Breast epithelium (tissue), 4 donors: ENCODE results near the gene COL23A1. TPM values are rescaled to one million over a fixed set of nuclear protein-coding genes. Genes with fewer than 3 reads are reported as not detected.

Source experiments
- DNase-seq, 2 donors: peaks; one replicate each; pipeline ENCODE4 v3.0.0-alpha.2; 2019; ENCODE audit warnings: low spot score in 2 of 2
- H3K27ac ChIP-seq, 2 donors: fragments of 200-600 bp; sonication (generic) in 1 of 2; one replicate each; pipeline ENCODE4 v1.5.1; 2016 to 2019; ENCODE audit warnings: mild to moderate bottlenecking in 1 of 2
- H3K27me3 ChIP-seq, 2 donors: fragments of 200-600 bp; sonication (generic) in 1 of 2; one replicate each; pipeline versions ENCODE4 v1.5.1 to v1.6.0; 2017 to 2019; ENCODE audit warnings: control low read depth in 1 of 2, mild to moderate bottlenecking in 1 of 2
- H3K36me3 ChIP-seq: fragments of 200-600 bp; one replicate; pipeline ENCODE4 v1.5.1; 2019
- H3K4me1 ChIP-seq, 2 donors: fragments of 200-600 bp; sonication (generic); one replicate each; pipeline ENCODE4 v1.5.1; 2016 to 2019; ENCODE audit warnings: control low read depth in 1 of 2
- H3K4me3 ChIP-seq, 3 donors: fragments of 200-600 bp; sonication (generic); 1 replicate in 2 of 3; 2 replicates in 1 of 3; pipeline ENCODE4 v1.5.1; 2016 to 2019; ENCODE audit warnings: mild to moderate bottlenecking in 3 of 3, moderate library complexity in 2 of 3
- H3K9me3 ChIP-seq, 2 donors: fragments of 200-600 bp; sonication (generic) in 1 of 2; one replicate each; pipeline ENCODE4 v1.5.1; 2016 to 2019; ENCODE audit warnings: control low read depth in 1 of 2
- POLR2A ChIP-seq: fragments of 450-650 bp; IDR thresholded peaks from one replicate; pipeline ENCODE4 v1.6.1; 2016; ENCODE audit warnings: antibody characterized with exemption, mild to moderate bottlenecking, moderate library complexity
- POLR2AphosphoS5 ChIP-seq, 3 donors: sonication (generic); formaldehyde crosslinking; IDR thresholded peaks; one replicate each; pipeline ENCODE4 v1.6.1; 2017; ENCODE audit warnings: antibody characterized with exemption in 3 of 3
- intact Hi-C: fragments of 100-400 bp; cut with DNase I; formaldehyde crosslinking; loops from one replicate; pipeline ENCODE4 v1.15.1; 2023; ENCODE audit warnings: low total_unique reads
- total RNA-seq, 3 donors: library from RNA; depleted of rRNA; stranded (reverse); fragments of >200 nt; gene quantifications; one replicate each; pipeline ENCODE4 v1.1.0, GENCODE V29; 2016
- TF ChIP-seq, protein P1 (sequence below), 3 donors: fragments of 450-650 bp; IDR thresholded peaks; one replicate each; pipeline ENCODE4 v1.5.1; 2016 to 2017; ENCODE audit warnings: antibody characterized with exemption in 3 of 3, mild to moderate bottlenecking in 3 of 3, moderate library complexity in 3 of 3

The COL23A1 gene
- total RNA-seq, 3 donors from 2014 or later, result 0.32 to 3.3 (median 2.6) TPM

DNA sequence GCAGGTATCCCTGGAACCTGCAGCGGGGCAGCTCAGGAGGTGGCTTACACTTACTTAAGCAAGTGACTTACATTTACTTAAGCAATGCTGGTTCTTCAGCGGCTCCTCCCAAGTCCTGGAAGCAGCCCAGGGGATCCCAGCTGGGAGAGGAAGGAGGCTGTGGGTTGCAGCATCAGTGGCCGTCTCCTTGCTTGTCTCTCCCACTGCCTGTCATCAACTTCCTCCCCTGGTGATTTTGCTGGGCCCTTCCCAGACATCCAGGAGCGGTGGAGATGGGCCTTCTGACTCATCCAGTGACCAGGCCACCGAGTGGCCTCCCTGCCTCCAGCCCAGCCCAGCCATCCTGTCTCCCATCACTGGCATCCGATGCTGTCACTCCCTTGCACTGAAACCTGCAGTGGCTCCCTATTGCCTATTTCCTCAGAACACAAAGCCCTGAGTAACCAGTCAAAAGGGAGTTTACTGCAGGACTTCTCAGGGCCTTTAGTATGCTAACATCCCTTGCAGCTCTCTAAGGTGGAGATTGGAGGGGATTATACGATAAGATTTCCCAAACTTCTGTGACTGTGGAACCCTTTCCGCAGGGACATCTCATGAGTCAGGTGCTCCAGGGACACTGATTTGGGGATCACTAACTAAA, 201.7 kb downstream of the COL23A1 start:
- Histone ChIP-seq H3K4me3 (no peak overlapping the region), H3K27me3 (peaks cover 0 to 15% of the 10 kb centered on the region in 2 donors), H3K9me3 (no peaks in the 10 kb centered on the region), H3K27ac (no peak overlapping the region), H3K4me1 (no peaks in the 10 kb centered on the region), H3K36me3 (no peaks in the 10 kb centered on the region)
- TF ChIP-seq POLR2AphosphoS5 (IDR thresholded peaks at IDR 0.05) (no peak), POLR2A (no peak)
- TF ChIP-seq, protein P1, sequence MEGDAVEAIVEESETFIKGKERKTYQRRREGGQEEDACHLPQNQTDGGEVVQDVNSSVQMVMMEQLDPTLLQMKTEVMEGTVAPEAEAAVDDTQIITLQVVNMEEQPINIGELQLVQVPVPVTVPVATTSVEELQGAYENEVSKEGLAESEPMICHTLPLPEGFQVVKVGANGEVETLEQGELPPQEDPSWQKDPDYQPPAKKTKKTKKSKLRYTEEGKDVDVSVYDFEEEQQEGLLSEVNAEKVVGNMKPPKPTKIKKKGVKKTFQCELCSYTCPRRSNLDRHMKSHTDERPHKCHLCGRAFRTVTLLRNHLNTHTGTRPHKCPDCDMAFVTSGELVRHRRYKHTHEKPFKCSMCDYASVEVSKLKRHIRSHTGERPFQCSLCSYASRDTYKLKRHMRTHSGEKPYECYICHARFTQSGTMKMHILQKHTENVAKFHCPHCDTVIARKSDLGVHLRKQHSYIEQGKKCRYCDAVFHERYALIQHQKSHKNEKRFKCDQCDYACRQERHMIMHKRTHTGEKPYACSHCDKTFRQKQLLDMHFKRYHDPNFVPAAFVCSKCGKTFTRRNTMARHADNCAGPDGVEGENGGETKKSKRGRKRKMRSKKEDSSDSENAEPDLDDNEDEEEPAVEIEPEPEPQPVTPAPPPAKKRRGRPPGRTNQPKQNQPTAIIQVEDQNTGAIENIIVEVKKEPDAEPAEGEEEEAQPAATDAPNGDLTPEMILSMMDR (IDR thresholded peaks at IDR 0.05), result no peak
- no peak for DNase-seq
- intact Hi-C loops, result no loop called here

DNA sequence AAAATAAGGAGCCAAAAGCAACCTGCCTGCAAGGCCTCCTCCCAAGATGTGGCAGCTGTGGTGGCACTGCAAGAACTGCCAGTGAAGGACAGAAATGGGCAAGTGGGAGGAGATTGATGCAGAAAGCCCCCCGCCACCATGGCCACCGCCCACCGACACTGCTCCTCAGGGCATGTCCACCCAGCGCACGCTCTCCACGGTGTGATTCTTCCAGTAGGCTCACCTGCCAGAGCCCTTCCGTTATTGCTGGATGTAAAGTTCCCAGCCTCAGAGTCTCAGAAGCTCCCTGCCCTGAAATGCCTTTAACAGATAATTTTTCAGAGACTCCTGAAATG, 202.4 kb downstream of the COL23A1 start:
- peaks cover 0 to 14% of the 10 kb centered on the region in 2 donors for H3K27me3 ChIP-seq
- H3K9me3 ChIP-seq, result no peaks in the 10 kb centered on the region
- H3K4me1 ChIP-seq, result no peaks in the 10 kb centered on the region
- H3K36me3 ChIP-seq, result no peaks in the 10 kb centered on the region
- no peak overlapping the region for H3K4me3 ChIP-seq
- intact Hi-C loops, result no loop called here
- no peak for TF ChIP-seq POLR2A
- TF ChIP-seq POLR2AphosphoS5 (IDR thresholded peaks at IDR 0.05), result no peak
- no peak for DNase-seq
- no peak overlapping the region for H3K27ac ChIP-seq

DNA sequence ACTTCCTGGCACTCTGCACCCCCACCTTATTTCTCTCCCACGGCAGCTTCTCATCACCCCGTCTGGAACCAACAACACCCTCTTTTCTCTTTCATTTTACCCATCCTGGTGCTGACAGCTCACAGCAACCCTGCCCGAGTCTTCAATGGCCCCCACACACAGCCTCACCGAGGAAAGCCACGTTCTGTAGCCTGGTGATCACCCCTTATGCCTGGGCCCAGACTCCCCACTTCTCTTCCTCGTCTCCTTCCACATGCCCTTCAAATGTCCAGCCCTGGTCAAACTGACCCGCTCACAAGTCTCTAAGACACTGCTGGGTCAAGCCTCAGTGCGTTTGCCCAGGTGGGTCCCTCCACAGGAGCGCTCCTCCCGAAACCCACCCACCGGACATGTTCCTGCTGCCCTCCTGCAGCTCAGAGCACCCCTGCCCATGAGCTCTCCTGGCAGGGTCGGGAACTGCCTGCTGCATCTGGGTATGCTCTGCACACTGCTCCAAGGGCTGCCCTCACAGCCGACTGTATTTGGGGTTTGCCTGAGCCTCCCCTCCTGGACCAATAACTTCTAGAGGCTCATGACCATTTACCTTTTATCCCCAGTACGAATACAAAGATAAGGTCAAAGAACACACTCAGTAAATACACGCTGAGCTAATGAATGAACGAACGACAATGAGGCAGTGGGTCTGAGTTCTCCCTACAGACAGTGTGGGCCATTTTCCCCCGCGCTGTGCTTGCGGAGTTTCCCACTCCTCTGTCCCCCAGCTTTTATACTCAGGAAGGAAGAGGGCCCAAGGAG, 202.9 kb downstream of the COL23A1 start:
- no peak overlapping the region for H3K4me3 ChIP-seq
- TF ChIP-seq, protein P1 (IDR thresholded peaks at IDR 0.05), result no peak
- no peak for TF ChIP-seq POLR2AphosphoS5 (IDR thresholded peaks at IDR 0.05)
- no peak for TF ChIP-seq POLR2A
- DNase-seq, result no peak
- H3K4me1 ChIP-seq, result no peaks in the 10 kb centered on the region
- peaks cover 0 to 14% of the 10 kb centered on the region in 2 donors for H3K27me3 ChIP-seq
- intact Hi-C loops, result no loop called here
- H3K27ac ChIP-seq, result no peak overlapping the region
- H3K9me3 ChIP-seq, result no peaks in the 10 kb centered on the region
- H3K36me3 ChIP-seq, result no peaks in the 10 kb centered on the region

DNA sequence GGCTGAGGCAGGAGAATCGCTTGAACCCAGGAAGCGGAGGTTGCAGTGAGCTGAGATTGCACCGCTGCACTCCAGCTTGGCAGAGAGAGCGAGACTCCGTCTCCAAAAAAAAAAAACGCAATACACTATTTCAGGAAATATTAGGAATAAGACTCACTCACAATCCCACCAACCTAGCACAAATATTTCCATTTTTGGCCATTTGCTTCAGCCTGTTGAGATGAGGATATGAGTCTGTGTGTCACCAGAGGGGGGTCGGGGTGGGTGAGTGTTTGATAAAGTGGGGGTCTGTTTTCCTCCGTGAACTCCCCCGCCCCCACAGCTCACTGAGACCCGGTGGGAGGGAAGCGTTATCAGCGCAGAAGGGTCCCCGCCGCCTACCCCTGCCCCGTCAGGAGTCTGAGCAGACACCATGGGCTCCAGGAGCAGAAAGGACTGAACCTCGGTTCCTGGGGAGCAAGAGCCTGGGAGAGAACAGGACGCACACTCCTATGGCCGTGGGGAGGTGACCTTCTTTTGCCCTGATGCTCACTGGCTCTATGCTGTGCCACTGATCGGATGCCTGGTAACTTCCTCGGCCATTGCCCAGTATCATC, 203.8 kb downstream of the COL23A1 start:
- H3K9me3 ChIP-seq, result no peaks in the 10 kb centered on the region
- no peak overlapping the region for H3K4me3 ChIP-seq
- intact Hi-C loops, result no loop called here
- H3K4me1 ChIP-seq, result no peaks in the 10 kb centered on the region
- TF ChIP-seq, protein P1 (IDR thresholded peaks at IDR 0.05), result no peak
- TF ChIP-seq POLR2A (no peak), POLR2AphosphoS5 (IDR thresholded peaks at IDR 0.05) (no peak)
- peaks cover 0 to 14% of the 10 kb centered on the region in 2 donors for H3K27me3 ChIP-seq
- no peaks in the 10 kb centered on the region for H3K36me3 ChIP-seq
- peak in 1 of 2 donors; percentile 10 for DNase-seq
- no peak overlapping the region for H3K27ac ChIP-seq

GRCh38 chr5:178385496-178385890, 204.7 kb downstream of the COL23A1 start:
- no peaks in the 10 kb centered on the region for H3K36me3 ChIP-seq
- TF ChIP-seq POLR2A (no peak), POLR2AphosphoS5 (IDR thresholded peaks at IDR 0.05) (no peak)
- TF ChIP-seq, protein P1 (IDR thresholded peaks at IDR 0.05), result no peak
- intact Hi-C loops, result no loop called here
- H3K27me3 ChIP-seq, result peaks cover 0 to 14% of the 10 kb centered on the region in 2 donors
- no peak overlapping the region for H3K27ac ChIP-seq
- no peak overlapping the region for H3K4me3 ChIP-seq
- DNase-seq, result no peak
- H3K4me1 ChIP-seq, result no peaks in the 10 kb centered on the region
- no peaks in the 10 kb centered on the region for H3K9me3 ChIP-seq
